ENCODE data around the gene MYO9A. TPM values are rescaled to one million over a fixed set of nuclear protein-coding genes. Genes with fewer than 3 reads are reported as not detected.

MYO9A gene
- total RNA-seq, 1 experiment from 2014 or later: 41.6 TPM

GRCh38 chr15:71920573-71920972, 197.4 kb downstream of the MYO9A start:
- no peak overlapping the region for H3K27ac ChIP-seq (ENCODE audit: low read length)
- no TSS peak for BruUV-seq (replicated peaks)
- no peak for ATAC-seq
- no peaks in the 10 kb centered on the region for H3K36me3 ChIP-seq (ENCODE audit: control insufficient read depth, insufficient read depth, low read length)
- no peaks in the 10 kb centered on the region for H3K4me1 ChIP-seq (ENCODE audit: control insufficient read depth, insufficient read depth, low read length)
- in situ Hi-C loops (cut with HindIII; ENCODE audit: low pct_unique_long_range_greater_than_20kb, low sequenced_read_pairs) (no loop called here), intact Hi-C loops (cut with micrococcal nuclease; ENCODE audit: unreplicated experiment) (no loop called here)
- no peaks in the 10 kb centered on the region for H3K27me3 ChIP-seq (ENCODE audit: control insufficient read depth, insufficient read depth, low read length)
- no peaks in the 10 kb centered on the region for H3K9me3 ChIP-seq (ENCODE audit: control insufficient read depth, insufficient read depth, low read depth, low read length)
- H3K4me3 ChIP-seq (ENCODE audit: low read depth in 2 of 2, low read length in 2 of 2): no peak overlapping the region
- ChIA-PET POLR2A (no interaction called here), CTCF (no interaction called here)
- no peak for TF ChIP-seq CTCF (IDR thresholded peaks at IDR 0.05)
- TF ChIP-seq REST (IDR thresholded peaks at IDR 0.05; ENCODE audit: insufficient read depth in 1 of 2, low read depth in 2 of 2, low read length in 1 of 2): no peak
- no peak for TF ChIP-seq TCF7L2 (IDR thresholded peaks at IDR 0.05; ENCODE audit: low read depth, low read length)
- no peak for TF ChIP-seq SIN3A (IDR thresholded peaks at IDR 0.05; ENCODE audit: borderline replicate concordance, insufficient read depth, low read depth, low read length)
- no peak for TF ChIP-seq POLR2AphosphoS5 (IDR thresholded peaks at IDR 0.05; ENCODE audit: low read depth, low read length)
- DNase-seq (ENCODE audit: low read depth, low spot score): no peak

GRCh38 chr15:71916834-71917233, 201.1 kb downstream of the MYO9A start:
- CTCF ChIA-PET: no interaction called here
- no peaks in the 10 kb centered on the region for H3K27me3 ChIP-seq (ENCODE audit: control insufficient read depth, insufficient read depth, low read length)
- H3K9me3 ChIP-seq (ENCODE audit: control insufficient read depth, insufficient read depth, low read depth, low read length): no peaks in the 10 kb centered on the region
- intact Hi-C loops (cut with micrococcal nuclease; ENCODE audit: unreplicated experiment): no loop called here
- POLR2A ChIA-PET: no interaction called here
- no TSS peak for BruUV-seq (replicated peaks)
- TF ChIP-seq REST (IDR thresholded peaks at IDR 0.05; ENCODE audit: insufficient read depth in 1 of 2, low read depth in 2 of 2, low read length in 1 of 2): no peak
- TF ChIP-seq TCF7L2 (IDR thresholded peaks at IDR 0.05; ENCODE audit: low read depth, low read length): no peak
- TF ChIP-seq SIN3A (IDR thresholded peaks at IDR 0.05; ENCODE audit: borderline replicate concordance, insufficient read depth, low read depth, low read length): no peak
- TF ChIP-seq CTCF (IDR thresholded peaks at IDR 0.05): no peak
- TF ChIP-seq POLR2AphosphoS5 (IDR thresholded peaks at IDR 0.05; ENCODE audit: low read depth, low read length): no peak
- no peak overlapping the region for H3K4me3 ChIP-seq (ENCODE audit: low read depth in 2 of 2, low read length in 2 of 2)
- ATAC-seq (no peak), DNase-seq (ENCODE audit: low read depth, low spot score) (no peak)
- H3K4me1 ChIP-seq (ENCODE audit: control insufficient read depth, insufficient read depth, low read length): no peaks in the 10 kb centered on the region
- no peak overlapping the region for H3K27ac ChIP-seq (ENCODE audit: low read length)
- no peaks in the 10 kb centered on the region; the same call in 1 of the 2 replicates for H3K36me3 ChIP-seq (ENCODE audit: control insufficient read depth, insufficient read depth, low read length)
- in situ Hi-C loops (cut with HindIII; ENCODE audit: low pct_unique_long_range_greater_than_20kb, low sequenced_read_pairs): no loop called here

Data from Panc1 (cell line).